Memory B cell (primary cell): ENCODE data around the gene STK11.
A peak's percentile ranks its signal among the peaks of the same experiment; 100 is the strongest.

Experiments
- ATAC-seq: fragments of 150-1000 bp; cut with Tn5 transposase; 2 replicates; pipeline ENCODE4 v1.10.0; 2021; ENCODE audit warnings: low read depth, mild to moderate bottlenecking, moderate library complexity
- DNase-seq, 2 donors: peaks; one replicate each; pipeline ENCODE4 v3.0.0; 2022; ENCODE audit warnings: low spot score in 2 of 2
- H3K27ac Mint-ChIP-seq: one replicate; pipeline ENCODE4 v1.8.0; 2022; ENCODE audit warnings: mild to moderate bottlenecking, moderate library complexity, mixed read lengths
- H3K27me3 Mint-ChIP-seq: one replicate; pipeline ENCODE4 v1.8.0; 2022; ENCODE audit warnings: mixed read lengths
- H3K36me3 Mint-ChIP-seq: one replicate; pipeline ENCODE4 v1.8.0; 2022; ENCODE audit warnings: mild to moderate bottlenecking, mixed read lengths
- H3K4me1 Mint-ChIP-seq: one replicate; pipeline ENCODE4 v1.8.0; 2022; ENCODE audit warnings: mixed read lengths
- H3K4me3 Mint-ChIP-seq: one replicate; pipeline ENCODE4 v1.8.0; 2022; ENCODE audit warnings: mild to moderate bottlenecking, moderate library complexity, mixed read lengths
- H3K9me3 Mint-ChIP-seq: one replicate; pipeline ENCODE4 v1.8.0; 2022; ENCODE audit warnings: mixed read lengths

STK11 gene

GRCh38 chr19:1257475-1258162 lies 52.0 kb downstream of the STK11 start:
- no peaks in the 10 kb centered on the region for H3K27me3 Mint-ChIP-seq
- DNase-seq (no peak), ATAC-seq (no peak)
- H3K4me3 Mint-ChIP-seq = peak overlapping the region; percentile 56
- H3K9me3 Mint-ChIP-seq = no peaks in the 10 kb centered on the region
- H3K4me1 Mint-ChIP-seq = peaks cover 23% of the 10 kb centered on the region
- peak overlapping the region; percentile 99 for H3K27ac Mint-ChIP-seq
- peaks cover 14% of the 10 kb centered on the region for H3K36me3 Mint-ChIP-seq

- H3K36me3 Mint-ChIP-seq = peaks cover 14% of the 10 kb centered on the region
- peaks cover 27% of the 10 kb centered on the region for H3K4me1 Mint-ChIP-seq
- H3K9me3 Mint-ChIP-seq = no peaks in the 10 kb centered on the region
Measured at GRCh38 chr19:1258163-1258492, 52.5 kb downstream of the STK11 start.

GRCh38 chr19:1258707-1259205 lies 53.2 kb downstream of the STK11 start:
- H3K36me3 Mint-ChIP-seq = peaks cover 12% of the 10 kb centered on the region
- DNase-seq (no peak), ATAC-seq (peak; percentile 0)
- no peaks in the 10 kb centered on the region for H3K9me3 Mint-ChIP-seq
- peaks cover 27% of the 10 kb centered on the region for H3K4me1 Mint-ChIP-seq
- H3K4me3 Mint-ChIP-seq = peak overlapping the region; percentile 92
- no peaks in the 10 kb centered on the region for H3K27me3 Mint-ChIP-seq
- H3K27ac Mint-ChIP-seq = peak overlapping the region; percentile 99

More at GRCh38 chr19:1258163-1258492, 52.5 kb downstream of the STK11 start:
- DNase-seq (no peak), ATAC-seq (no peak)
- Mint-ChIP-seq H3K27me3 (no peaks in the 10 kb centered on the region), H3K4me3 (peak overlapping the region; percentile 56), H3K27ac (peak overlapping the region; percentile 99)

DNA sequence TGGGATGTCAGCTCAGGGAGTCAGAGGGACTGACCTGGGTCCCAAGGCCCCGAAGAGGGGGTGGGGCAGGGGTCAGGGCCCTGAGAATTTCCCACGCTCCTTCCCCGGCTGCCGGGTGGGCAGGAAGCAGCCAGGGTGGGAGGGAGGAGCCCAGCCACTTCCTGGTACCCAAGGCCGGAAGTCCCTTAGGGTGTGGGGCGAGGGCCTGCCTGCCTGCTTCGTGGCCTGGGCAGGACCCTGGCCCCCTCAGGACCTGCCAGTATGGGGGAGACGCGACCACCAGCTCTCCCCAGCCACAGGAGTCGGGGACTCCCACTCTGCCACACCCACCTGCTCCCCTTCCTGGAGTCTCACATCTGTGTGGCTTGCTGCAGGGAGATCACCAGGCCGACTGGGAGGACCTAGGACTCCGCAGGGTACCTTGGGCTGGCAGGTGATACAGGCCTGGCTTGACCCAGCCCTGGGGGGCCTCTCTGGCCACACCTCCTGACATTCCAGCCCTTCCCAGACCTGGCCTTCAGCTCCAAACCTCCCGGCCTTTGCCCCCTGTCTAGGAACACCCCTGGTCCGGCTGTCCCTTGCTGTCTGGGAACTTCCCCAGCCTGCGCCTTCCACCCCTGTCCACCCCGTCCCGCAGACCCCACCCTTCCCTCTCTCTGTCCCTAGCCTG lies 53.8 kb downstream of the STK11 start:
- Mint-ChIP-seq H3K27me3 (no peaks in the 10 kb centered on the region), H3K4me3 (peak overlapping the region; percentile 92), H3K9me3 (no peaks in the 10 kb centered on the region), H3K4me1 (peaks cover 29% of the 10 kb centered on the region), H3K36me3 (peaks cover 12% of the 10 kb centered on the region), H3K27ac (peak overlapping the region; percentile 99)
- ATAC-seq (peak; percentile 13), DNase-seq (peak; percentile 64 to 80)

DNA sequence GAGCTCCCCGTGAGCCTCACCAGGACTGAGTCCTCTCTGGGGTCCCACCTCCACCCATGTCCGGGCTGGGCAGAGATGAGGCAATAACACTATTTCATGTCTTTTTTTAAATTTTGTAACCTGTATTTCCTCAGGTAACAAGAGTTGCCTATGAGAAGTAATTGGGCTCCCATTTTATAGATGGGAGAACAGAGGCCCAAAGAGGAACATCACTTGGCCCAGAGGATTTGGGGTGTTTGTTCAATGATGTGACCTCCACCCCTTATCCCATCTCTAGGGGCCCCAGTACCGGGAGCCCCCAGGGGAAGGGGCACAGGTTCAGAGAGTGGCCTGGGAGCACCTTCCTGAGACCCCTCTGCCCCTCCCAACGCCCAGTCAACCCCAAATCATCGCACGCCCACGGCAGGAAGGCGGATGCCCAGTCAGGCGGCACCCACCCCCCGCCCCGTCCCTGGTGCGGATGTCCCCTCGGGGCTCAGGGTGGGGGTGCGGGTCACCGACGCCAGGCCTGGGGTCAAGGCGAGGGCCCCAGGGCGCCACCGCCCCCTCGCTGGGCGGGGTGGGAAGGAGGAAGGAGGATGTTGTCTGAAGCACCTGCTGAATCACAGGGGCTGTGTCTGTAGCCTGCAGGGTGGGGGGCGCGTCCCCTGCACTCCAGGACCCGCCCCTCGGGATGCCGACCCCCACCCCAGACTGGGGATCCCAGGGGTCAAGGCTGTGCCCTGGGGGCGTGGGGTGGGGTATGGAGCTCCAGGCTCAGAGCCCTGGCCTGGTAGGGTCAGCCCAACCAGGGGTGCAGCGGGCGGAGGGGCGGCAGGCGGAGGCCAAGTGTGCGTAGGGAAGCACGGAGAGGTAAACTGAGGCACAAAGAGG lies 54.5 kb downstream of the STK11 start:
- no peak for ATAC-seq
- Mint-ChIP-seq H3K4me1 (peaks cover 37% of the 10 kb centered on the region), H3K9me3 (no peaks in the 10 kb centered on the region), H3K27me3 (no peaks in the 10 kb centered on the region), H3K36me3 (peaks cover 11% of the 10 kb centered on the region), H3K27ac (peak overlapping the region; percentile 99), H3K4me3 (peak overlapping the region; percentile 98)
- peak; percentile 60 to 72 for DNase-seq

GRCh38 chr19:1260749-1261537 lies 55.4 kb downstream of the STK11 start:
- Mint-ChIP-seq H3K27ac (peak overlapping the region; percentile 99), H3K4me1 (peaks cover 43% of the 10 kb centered on the region), H3K36me3 (peaks cover 8% of the 10 kb centered on the region), H3K27me3 (no peaks in the 10 kb centered on the region), H3K4me3 (peak overlapping the region; percentile 98), H3K9me3 (no peaks in the 10 kb centered on the region)
- DNase-seq = peak; percentile 91 to 97
- ATAC-seq = peak; percentile 61

- H3K27me3 Mint-ChIP-seq = no peaks in the 10 kb centered on the region
- no peak for ATAC-seq
- peak overlapping the region; percentile 99 for H3K27ac Mint-ChIP-seq
- peaks cover 43% of the 10 kb centered on the region for H3K4me1 Mint-ChIP-seq
- H3K4me3 Mint-ChIP-seq = peak overlapping the region; percentile 98
- peaks cover 8% of the 10 kb centered on the region for H3K36me3 Mint-ChIP-seq
- DNase-seq = no peak
- H3K9me3 Mint-ChIP-seq = no peaks in the 10 kb centered on the region
Measured at GRCh38 chr19:1261538-1261797, 55.9 kb downstream of the STK11 start.

DNA sequence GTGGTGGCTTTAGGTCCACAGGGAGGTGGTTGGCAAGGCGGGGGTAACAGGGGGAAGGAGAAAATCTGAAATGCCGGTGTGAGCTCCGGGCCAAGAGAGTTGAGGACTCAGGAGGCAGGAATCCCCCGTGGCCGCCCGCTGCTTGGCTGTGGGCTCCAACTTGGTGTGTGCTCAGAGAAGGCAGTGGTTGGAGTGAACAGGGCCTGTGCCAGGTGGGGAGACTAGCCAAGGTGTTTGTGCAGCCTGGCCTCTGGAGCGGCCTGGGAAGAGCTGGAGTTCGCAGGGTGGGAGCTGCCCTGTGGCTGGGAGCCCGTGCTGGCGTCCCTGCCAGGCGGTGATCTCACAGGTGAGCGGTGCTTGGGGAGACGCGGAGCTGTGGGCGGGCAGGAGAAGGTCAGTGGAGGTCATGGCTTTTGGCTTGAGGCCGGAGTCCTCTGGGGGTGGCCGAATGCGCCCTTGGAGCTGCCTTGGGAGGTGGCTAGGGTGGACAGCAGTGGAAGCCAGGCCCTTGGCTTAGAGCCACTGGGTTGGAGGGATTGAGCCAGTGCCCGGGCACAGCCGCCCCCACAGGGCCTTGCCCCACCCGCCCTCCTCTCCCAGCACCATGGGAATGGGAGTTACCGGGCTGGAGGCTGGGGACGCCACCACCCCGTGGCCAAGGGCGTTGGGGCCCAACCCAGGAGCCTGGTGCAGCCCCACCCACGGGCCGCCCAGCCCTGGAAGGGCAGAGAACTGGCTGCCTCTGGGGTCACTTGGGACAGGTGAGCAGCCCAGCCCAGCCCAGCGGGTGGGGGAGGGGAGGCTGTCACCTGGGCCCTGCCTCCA lies 56.4 kb downstream of the STK11 start:
- H3K27ac Mint-ChIP-seq = peak overlapping the region; percentile 99
- no peaks in the 10 kb centered on the region for H3K27me3 Mint-ChIP-seq
- ATAC-seq = peak; percentile 2

GRCh38 chr19:1262623-1263123 lies 57.1 kb downstream of the STK11 start:
- ATAC-seq (no peak), DNase-seq (no peak)
- peak overlapping the region; percentile 92 for H3K4me3 Mint-ChIP-seq
- H3K9me3 Mint-ChIP-seq = no peaks in the 10 kb centered on the region
- no peaks in the 10 kb centered on the region for H3K27me3 Mint-ChIP-seq
- H3K4me1 Mint-ChIP-seq = peaks cover 44% of the 10 kb centered on the region
- peaks cover 4% of the 10 kb centered on the region for H3K36me3 Mint-ChIP-seq
- peak overlapping the region; percentile 99 for H3K27ac Mint-ChIP-seq

More for the DNA sequence above, 56.4 kb downstream of the STK11 start:
- Mint-ChIP-seq H3K36me3 (peaks cover 8% of the 10 kb centered on the region), H3K4me3 (peak overlapping the region; percentile 98), H3K9me3 (no peaks in the 10 kb centered on the region), H3K4me1 (peaks cover 43% of the 10 kb centered on the region)
- peak; percentile 61 to 73 for DNase-seq

GRCh38 chr19:1263188-1263587 lies 57.6 kb downstream of the STK11 start:
- Mint-ChIP-seq H3K27ac (peak overlapping the region; percentile 99), H3K4me1 (peaks cover 49% of the 10 kb centered on the region), H3K9me3 (no peaks in the 10 kb centered on the region), H3K27me3 (no peaks in the 10 kb centered on the region), H3K4me3 (peak overlapping the region; percentile 92), H3K36me3 (peaks cover 3% of the 10 kb centered on the region)
- no peak for DNase-seq
- no peak for ATAC-seq

DNA sequence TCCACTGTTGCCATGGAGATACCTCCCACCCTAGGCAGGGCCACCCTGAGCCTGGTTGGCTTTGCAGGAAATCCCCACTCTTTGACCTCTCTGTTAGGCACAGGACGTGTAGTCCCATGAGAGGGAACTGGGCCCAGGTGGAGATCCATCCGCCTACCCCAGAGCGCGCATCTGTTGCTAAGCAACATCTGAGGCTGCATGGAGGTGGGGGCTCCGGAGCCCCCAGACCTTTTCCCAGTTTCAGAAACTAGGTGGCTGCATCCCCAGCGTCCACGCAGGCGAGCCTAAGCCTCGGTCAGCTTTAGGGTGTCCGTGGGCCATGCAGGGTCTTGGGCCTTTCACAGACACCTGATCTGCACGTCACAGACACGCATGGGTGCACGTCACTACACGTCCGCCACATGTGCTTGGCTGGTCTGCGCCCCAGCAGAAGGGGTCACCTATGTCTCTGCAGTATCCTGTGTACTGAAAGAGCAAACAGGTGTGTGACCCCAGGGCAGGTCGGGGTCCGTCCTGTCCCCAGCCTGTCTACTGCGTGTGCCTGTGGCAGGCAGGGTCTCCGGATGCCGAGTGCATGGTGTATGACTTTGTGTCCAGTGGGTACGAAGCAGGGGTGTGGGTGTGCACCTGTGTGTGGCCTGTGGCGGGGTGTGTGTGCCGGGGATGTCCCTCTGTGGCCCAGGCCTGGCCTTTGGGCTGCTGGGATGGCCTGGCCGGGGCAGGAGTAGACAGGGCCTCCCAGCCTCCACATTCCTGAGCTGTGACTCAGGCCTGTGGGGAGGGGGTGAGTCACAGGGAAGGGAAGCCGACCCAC lies 59.4 kb downstream of the STK11 start:
- DNase-seq (peak; percentile 77 to 78), ATAC-seq (peak; percentile 24)
- Mint-ChIP-seq H3K4me3 (peak overlapping the region; percentile 90), H3K36me3 (peaks cover 5% of the 10 kb centered on the region), H3K9me3 (no peaks in the 10 kb centered on the region), H3K27ac (peak overlapping the region; percentile 99), H3K27me3 (no peaks in the 10 kb centered on the region), H3K4me1 (peaks cover 55% of the 10 kb centered on the region)

DNA sequence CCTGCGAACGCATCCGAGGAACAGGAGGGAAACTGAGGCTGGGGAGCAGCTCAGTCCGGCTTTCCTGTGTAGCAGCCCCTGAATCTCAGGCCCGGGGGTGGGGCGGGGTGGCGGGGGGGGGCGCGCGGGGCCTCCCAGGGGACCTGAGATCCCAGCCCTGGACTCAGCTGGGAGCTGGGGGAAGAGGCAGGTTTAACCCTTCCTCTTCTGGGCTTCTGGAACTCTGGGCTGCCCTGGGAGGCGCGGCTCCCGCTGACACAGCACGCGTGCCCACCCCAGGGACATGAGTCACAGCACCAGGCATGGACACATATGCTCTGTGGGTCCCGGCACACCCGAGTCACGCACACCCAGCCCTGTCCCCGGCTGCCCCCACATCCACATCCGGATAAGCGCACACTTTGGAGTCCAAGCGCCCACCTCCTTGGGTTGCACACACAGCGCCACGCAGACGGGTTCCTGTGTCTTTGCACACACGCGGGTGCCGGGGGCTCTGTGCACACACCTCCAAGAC lies 60.1 kb downstream of the STK11 start:
- Mint-ChIP-seq H3K36me3 (peaks cover 10% of the 10 kb centered on the region), H3K4me3 (peak overlapping the region; percentile 90), H3K9me3 (no peaks in the 10 kb centered on the region), H3K27me3 (no peaks in the 10 kb centered on the region), H3K27ac (peak overlapping the region; percentile 99), H3K4me1 (peaks cover 60% of the 10 kb centered on the region)
- no peak for ATAC-seq
- DNase-seq = peak in 1 of 2 donors; percentile 31
